Psoas muscle (tissue), 8 donors: ENCODE results near the gene CAPN7. TPM values are rescaled to one million over a fixed set of nuclear protein-coding genes. Genes with fewer than 3 reads are reported as not detected.
A peak's percentile ranks its signal among the peaks of the same experiment; 100 is the strongest.

Experiments
- ATAC-seq, 4 donors: fragments of 200-7000 bp; cut with Tn5 transposase; one replicate each; pipeline ENCODE4 v1.9.1; 2020; ENCODE audit warnings: moderate library complexity in 3 of 4, mild to moderate bottlenecking in 2 of 4
- DNase-seq, 2 donors: peaks; one replicate each; pipeline ENCODE4 v3.0.0-alpha.2; 2020
- H3K27ac ChIP-seq: fragments of 200-600 bp; one replicate; pipeline ENCODE4 v1.8.0; 2022
- H3K27me3 ChIP-seq, 3 donors: fragments of 200-600 bp in 1 of 3; one replicate each; pipeline versions ENCODE4 v1.6.1 to v1.8.0; 2013 to 2022; ENCODE audit warnings: low read length in 2 of 3, mild to moderate bottlenecking in 2 of 3, moderate library complexity in 1 of 3; ENCODE audit not compliant: insufficient read depth in 3 of 3
- H3K36me3 ChIP-seq, 2 donors: fragments of 200-600 bp in 1 of 2; one replicate each; pipeline versions ENCODE4 v1.6.1 to v1.8.0; 2013 to 2022; ENCODE audit warnings: low read depth in 1 of 2, mild to moderate bottlenecking in 1 of 2, moderate library complexity in 1 of 2; ENCODE audit not compliant: insufficient read depth in 1 of 2
- H3K4me1 ChIP-seq: fragments of 200-600 bp; one replicate; pipeline ENCODE4 v1.8.0; 2022
- H3K4me3 ChIP-seq: fragments of 200-600 bp; one replicate; pipeline ENCODE4 v1.8.0; 2022; ENCODE audit warnings: mild to moderate bottlenecking
- H3K9me3 ChIP-seq: fragments of 200-600 bp; one replicate; pipeline ENCODE4 v1.8.0; 2022
- CTCF ChIP-seq: fragments of 200-600 bp; IDR thresholded peaks from one replicate; pipeline ENCODE4 v1.8.0; 2022; ENCODE audit warnings: antibody characterized with exemption
- whole genome bisulfite sequencing, 3 donors: extraction: QIAGEN DNeasy Blood & Tissue Kit; methylation state at CpG; one replicate each; pipeline versions ENCODE4 v1.1.6 to v1.1.7; 2013; 5-methylcytosine and 5-hydroxymethylcytosine counted together
- intact Hi-C, 2 donors: fragments of 100-400 bp; cut with DNase I; formaldehyde crosslinking; loops; one replicate each; pipeline versions ENCODE4 v1.11.0 to v1.14.2; 2022
- polyA plus RNA-seq, 3 donors: library from polyadenylated mRNA; stranded (reverse); fragments of 200-250 nt; gene quantifications; one replicate each; pipeline ENCODE4 v1.2.3, GENCODE V29; 2013
- total RNA-seq, 4 donors: library from RNA; stranded (reverse); fragmentation: NEBNext Ultra II Directional in 2 of 4; extraction: Animal tissue kit (Norgen Biotek cat#: 25700) in 2 of 4; gene quantifications; one replicate each; pipeline versions ENCODE4 v1.2.1 to v1.2.4, GENCODE V29; 2021 to 2023
- donor health status: healthy with polysubstance abuse.
- donor health status: DM: no; HTN: no; CAD: no; lungs with moderate emphysema.
- donor health status: Bipolar disorder and iron deficiency.
- donor health status: healthy.
- donor health status: DM: yes; HTN: yes; CAD: no.
- donor health status: DM: no; HTN: no; CAD: no.
- donor health status: DM: no; HTN: no; CAD: no.
- donor health status: DM: yes; HTN: yes; CAD: no.

The CAPN7 gene
- total and polyA plus RNA-seq, 7 donors = 15.2 to 42.7 (median 26.8) TPM

GRCh38 chr3:15223685-15224572, 17.9 kb downstream of the CAPN7 start:
- Histone ChIP-seq H3K27ac (no peak overlapping the region), H3K27me3 (no peaks in the 10 kb centered on the region), H3K4me1 (peaks cover 14% of the 10 kb centered on the region), H3K36me3 (peaks cover 0 to 100% of the 10 kb centered on the region in 2 donors), H3K4me3 (no peak overlapping the region), H3K9me3 (no peaks in the 10 kb centered on the region)
- ATAC-seq (no peak), DNase-seq (no peak)
- WGBS, 3 donors = 91 to 94% (median 91%) methylated on average over 7 of the region's 7 CpGs
- intact Hi-C loops = no loop called here
- no peak for TF ChIP-seq CTCF

- H3K9me3 ChIP-seq = no peaks in the 10 kb centered on the region
- H3K27me3 ChIP-seq = no peaks in the 10 kb centered on the region
- H3K27ac ChIP-seq = no peak overlapping the region
- no peaks in the 10 kb centered on the region for H3K4me1 ChIP-seq
- TF ChIP-seq CTCF = no peak
- intact Hi-C loops = no loop called here
- ATAC-seq (no peak), DNase-seq (no peak)
- WGBS, 3 donors = 81 to 96% (median 94%) methylated on average over 1 of the region's 1 CpG
- H3K36me3 ChIP-seq = peaks cover 0 to 100% of the 10 kb centered on the region in 2 donors
- H3K4me3 ChIP-seq = no peak overlapping the region
Measured at GRCh38 chr3:15228147-15228546, 22.1 kb downstream of the CAPN7 start.

- WGBS, 3 donors = 91 to 97% (median 96%) methylated on average over 4 of the region's 4 CpGs
- Histone ChIP-seq H3K9me3 (no peaks in the 10 kb centered on the region), H3K27me3 (no peaks in the 10 kb centered on the region), H3K4me1 (no peaks in the 10 kb centered on the region), H3K27ac (no peak overlapping the region), H3K36me3 (peaks cover 0 to 100% of the 10 kb centered on the region in 2 donors), H3K4me3 (no peak overlapping the region)
- ATAC-seq (no peak), DNase-seq (no peak)
- intact Hi-C loops = no loop called here
- TF ChIP-seq CTCF = no peak
Measured at GRCh38 chr3:15229262-15229661, 23.2 kb downstream of the CAPN7 start.

- Histone ChIP-seq H3K4me3 (no peak overlapping the region), H3K27me3 (no peaks in the 10 kb centered on the region), H3K9me3 (no peaks in the 10 kb centered on the region), H3K27ac (no peak overlapping the region), H3K36me3 (peaks cover 9 to 100% of the 10 kb centered on the region in 2 donors), H3K4me1 (no peaks in the 10 kb centered on the region)
- intact Hi-C loops = no loop called here
- TF ChIP-seq CTCF = peak; percentile 22
- WGBS, 3 donors = 89 to 100% (median 91%) methylated on average over 1 of the region's 1 CpG
- DNase-seq (peak; percentile 42 to 45), ATAC-seq (peak in 1 of 4 donors; percentile 65)
Measured at GRCh38 chr3:15241341-15241740, 35.3 kb downstream of the CAPN7 start.
